ENCODE measurements around the gene NANOS2. TPM values are rescaled to one million over a fixed set of nuclear protein-coding genes. Genes with fewer than 3 reads are reported as not detected.

NANOS2 gene
- total and polyA plus RNA-seq, 2 of the 13 experiments (the other 11 are each of a cell fraction or from before 2014, with no cell fraction given) = not detected

- TF ChIP-seq, protein P1, sequence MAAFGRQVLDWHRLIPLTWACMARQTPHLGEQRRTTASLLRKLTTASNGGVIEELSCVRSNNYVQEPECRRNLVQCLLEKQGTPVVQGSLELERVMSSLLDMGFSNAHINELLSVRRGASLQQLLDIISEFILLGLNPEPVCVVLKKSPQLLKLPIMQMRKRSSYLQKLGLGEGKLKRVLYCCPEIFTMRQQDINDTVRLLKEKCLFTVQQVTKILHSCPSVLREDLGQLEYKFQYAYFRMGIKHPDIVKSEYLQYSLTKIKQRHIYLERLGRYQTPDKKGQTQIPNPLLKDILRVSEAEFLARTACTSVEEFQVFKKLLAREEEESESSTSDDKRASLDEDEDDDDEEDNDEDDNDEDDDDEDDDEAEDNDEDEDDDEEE (CRISPR knock-in tag; IDR thresholded peaks at IDR 0.05) = 0 out of 2 replicates have a peak, but pooled peaks have one; percentile 73
- TF ChIP-seq RXRA (CRISPR knock-in tag; IDR thresholded peaks at IDR 0.05) (0 out of 2 replicates have a peak, but pooled peaks have one; percentile 29), PRDM15 (CRISPR knock-in tag; IDR thresholded peaks at IDR 0.05) (peak; percentile 96), BCLAF1 (IDR thresholded peaks at IDR 0.05) (no peak), NBN (conservative IDR thresholded peaks at IDR 0.05) (no peak), ZNF567 (CRISPR knock-in tag; IDR thresholded peaks at IDR 0.05; ENCODE audit: borderline replicate concordance) (0 out of 2 replicates have a peak, but pooled peaks have one; percentile 66), HDAC1 (CRISPR knock-in tag; IDR thresholded peaks at IDR 0.05) (0 out of 2 replicates have a peak, but pooled peaks have one; percentile 53), ZNF235 (CRISPR knock-in tag; IDR thresholded peaks at IDR 0.05; ENCODE audit: borderline replicate concordance) (0 out of 2 replicates have a peak, but pooled peaks have one; percentile 61), ZSCAN9 (CRISPR knock-in tag; IDR thresholded peaks at IDR 0.05; ENCODE audit: borderline replicate concordance) (no peak)
- TF ChIP-seq, protein P2, sequence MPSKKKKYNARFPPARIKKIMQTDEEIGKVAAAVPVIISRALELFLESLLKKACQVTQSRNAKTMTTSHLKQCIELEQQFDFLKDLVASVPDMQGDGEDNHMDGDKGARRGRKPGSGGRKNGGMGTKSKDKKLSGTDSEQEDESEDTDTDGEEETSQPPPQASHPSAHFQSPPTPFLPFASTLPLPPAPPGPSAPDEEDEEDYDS (CRISPR knock-in tag; IDR thresholded peaks at IDR 0.05) = peak; percentile 20; the same call in 1 of the 2 replicates
- TF ChIP-seq, protein P3, sequence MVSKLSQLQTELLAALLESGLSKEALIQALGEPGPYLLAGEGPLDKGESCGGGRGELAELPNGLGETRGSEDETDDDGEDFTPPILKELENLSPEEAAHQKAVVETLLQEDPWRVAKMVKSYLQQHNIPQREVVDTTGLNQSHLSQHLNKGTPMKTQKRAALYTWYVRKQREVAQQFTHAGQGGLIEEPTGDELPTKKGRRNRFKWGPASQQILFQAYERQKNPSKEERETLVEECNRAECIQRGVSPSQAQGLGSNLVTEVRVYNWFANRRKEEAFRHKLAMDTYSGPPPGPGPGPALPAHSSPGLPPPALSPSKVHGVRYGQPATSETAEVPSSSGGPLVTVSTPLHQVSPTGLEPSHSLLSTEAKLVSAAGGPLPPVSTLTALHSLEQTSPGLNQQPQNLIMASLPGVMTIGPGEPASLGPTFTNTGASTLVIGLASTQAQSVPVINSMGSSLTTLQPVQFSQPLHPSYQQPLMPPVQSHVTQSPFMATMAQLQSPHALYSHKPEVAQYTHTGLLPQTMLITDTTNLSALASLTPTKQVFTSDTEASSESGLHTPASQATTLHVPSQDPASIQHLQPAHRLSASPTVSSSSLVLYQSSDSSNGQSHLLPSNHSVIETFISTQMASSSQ (IDR thresholded peaks at IDR 0.05; ENCODE audit: low read depth) = no peak
- TF ChIP-seq, protein P3 (CRISPR knock-in tag; IDR thresholded peaks at IDR 0.05; ENCODE audit: borderline replicate concordance) = no peak
Observed at GRCh38 chr19:45902651-45903625, 11.6 kb downstream of the NANOS2 start (continued).

Measured in HepG2 (cell line).